Measurements from ENCODE around the gene RAB40B. TPM values are rescaled to one million over a fixed set of nuclear protein-coding genes. Genes with fewer than 3 reads are reported as not detected.

RAB40B gene
- polyA plus RNA-seq, 1 donor (not counting 4 experiments of a cell fraction or from before 2014, with no cell fraction given), result 10.6 TPM

DNA sequence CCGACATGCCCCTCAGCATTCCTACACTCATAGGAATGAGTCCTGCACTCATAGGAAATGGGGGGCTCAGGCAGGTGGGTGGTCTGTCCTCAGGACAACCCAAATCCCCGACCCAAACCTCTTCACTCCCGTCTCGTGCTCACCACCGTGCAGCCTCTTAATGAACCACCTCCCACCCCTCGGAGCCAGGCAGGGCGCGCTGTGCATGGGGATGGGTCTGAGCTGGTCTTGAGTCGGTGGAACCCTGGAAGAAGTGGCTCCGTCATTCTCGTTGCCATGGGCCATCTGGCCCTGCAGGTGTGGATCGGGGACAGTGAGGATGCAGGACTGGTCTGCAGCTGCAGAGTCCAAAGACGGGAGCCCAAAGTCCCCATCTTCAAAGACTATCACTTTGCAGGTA, 6.4 kb upstream of the RAB40B start:
- no peaks in the 10 kb centered on the region for H4K20me1 ChIP-seq (ENCODE audit: control insufficient read depth, extremely low read depth, insufficient read depth, low read length)
- dilution Hi-C loops (cut with MboI; ENCODE audit: extremely low pct_ligation_motif_present, low sequenced_read_pairs), result no loop called here
- no peak for TF ChIP-seq EZH2 (IDR thresholded peaks at IDR 0.05; ENCODE audit: low read length)
- TF ChIP-seq, protein P1, sequence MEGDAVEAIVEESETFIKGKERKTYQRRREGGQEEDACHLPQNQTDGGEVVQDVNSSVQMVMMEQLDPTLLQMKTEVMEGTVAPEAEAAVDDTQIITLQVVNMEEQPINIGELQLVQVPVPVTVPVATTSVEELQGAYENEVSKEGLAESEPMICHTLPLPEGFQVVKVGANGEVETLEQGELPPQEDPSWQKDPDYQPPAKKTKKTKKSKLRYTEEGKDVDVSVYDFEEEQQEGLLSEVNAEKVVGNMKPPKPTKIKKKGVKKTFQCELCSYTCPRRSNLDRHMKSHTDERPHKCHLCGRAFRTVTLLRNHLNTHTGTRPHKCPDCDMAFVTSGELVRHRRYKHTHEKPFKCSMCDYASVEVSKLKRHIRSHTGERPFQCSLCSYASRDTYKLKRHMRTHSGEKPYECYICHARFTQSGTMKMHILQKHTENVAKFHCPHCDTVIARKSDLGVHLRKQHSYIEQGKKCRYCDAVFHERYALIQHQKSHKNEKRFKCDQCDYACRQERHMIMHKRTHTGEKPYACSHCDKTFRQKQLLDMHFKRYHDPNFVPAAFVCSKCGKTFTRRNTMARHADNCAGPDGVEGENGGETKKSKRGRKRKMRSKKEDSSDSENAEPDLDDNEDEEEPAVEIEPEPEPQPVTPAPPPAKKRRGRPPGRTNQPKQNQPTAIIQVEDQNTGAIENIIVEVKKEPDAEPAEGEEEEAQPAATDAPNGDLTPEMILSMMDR (optimal IDR thresholded peaks at IDR 0.05 in 1 of 3, IDR thresholded peaks at IDR 0.05 in 1 of 3, conservative IDR thresholded peaks at IDR 0.05 in 1 of 3; ENCODE audit: extremely low read depth in 1 of 3, insufficient read depth in 2 of 3, low read length in 3 of 3), result no peak
- H3K9me3 ChIP-seq (ENCODE audit: control insufficient read depth, low read depth, low read length), result no peaks in the 10 kb centered on the region
- no peak overlapping the region for H3K27ac ChIP-seq (ENCODE audit: control insufficient read depth, insufficient read depth, low read length)
- H3K4me2 ChIP-seq (ENCODE audit: control insufficient read depth, extremely low read depth, insufficient read depth, low read depth, low read length), result no peak overlapping the region
- DNase-seq (ENCODE audit: low read depth, low spot score), result no peak
- no peaks in the 10 kb centered on the region for H3K9me1 ChIP-seq (ENCODE audit: control insufficient read depth, extremely low read depth, insufficient read depth, low read length)
- H3K4me3 ChIP-seq (ENCODE audit: control insufficient read depth in 2 of 3, extremely low read depth in 1 of 3, insufficient read depth in 2 of 3, low read depth in 1 of 3, low read length in 3 of 3), result no peak overlapping the region
- no peak overlapping the region for H2AFZ ChIP-seq (ENCODE audit: control insufficient read depth, low read length)
- no peak for FAIRE-seq
- peaks cover 11% of the 10 kb centered on the region for H3K4me1 ChIP-seq (ENCODE audit: control insufficient read depth, extremely low read depth, insufficient read depth, low read length)
- no peaks in the 10 kb centered on the region for H3K79me2 ChIP-seq (ENCODE audit: control insufficient read depth, insufficient read depth, low read length)
- no peak overlapping the region for H3K9ac ChIP-seq (ENCODE audit: control insufficient read depth, extremely low read depth, insufficient read depth, low read length)
- H3K27me3 ChIP-seq (ENCODE audit: control insufficient read depth, extremely low read depth, insufficient read depth, low read length), result no peaks in the 10 kb centered on the region
- H3K36me3 ChIP-seq (ENCODE audit: control insufficient read depth in 2 of 2, extremely low read depth in 1 of 2, insufficient read depth in 2 of 2, low read length in 2 of 2), result no peaks in the 10 kb centered on the region

DNA sequence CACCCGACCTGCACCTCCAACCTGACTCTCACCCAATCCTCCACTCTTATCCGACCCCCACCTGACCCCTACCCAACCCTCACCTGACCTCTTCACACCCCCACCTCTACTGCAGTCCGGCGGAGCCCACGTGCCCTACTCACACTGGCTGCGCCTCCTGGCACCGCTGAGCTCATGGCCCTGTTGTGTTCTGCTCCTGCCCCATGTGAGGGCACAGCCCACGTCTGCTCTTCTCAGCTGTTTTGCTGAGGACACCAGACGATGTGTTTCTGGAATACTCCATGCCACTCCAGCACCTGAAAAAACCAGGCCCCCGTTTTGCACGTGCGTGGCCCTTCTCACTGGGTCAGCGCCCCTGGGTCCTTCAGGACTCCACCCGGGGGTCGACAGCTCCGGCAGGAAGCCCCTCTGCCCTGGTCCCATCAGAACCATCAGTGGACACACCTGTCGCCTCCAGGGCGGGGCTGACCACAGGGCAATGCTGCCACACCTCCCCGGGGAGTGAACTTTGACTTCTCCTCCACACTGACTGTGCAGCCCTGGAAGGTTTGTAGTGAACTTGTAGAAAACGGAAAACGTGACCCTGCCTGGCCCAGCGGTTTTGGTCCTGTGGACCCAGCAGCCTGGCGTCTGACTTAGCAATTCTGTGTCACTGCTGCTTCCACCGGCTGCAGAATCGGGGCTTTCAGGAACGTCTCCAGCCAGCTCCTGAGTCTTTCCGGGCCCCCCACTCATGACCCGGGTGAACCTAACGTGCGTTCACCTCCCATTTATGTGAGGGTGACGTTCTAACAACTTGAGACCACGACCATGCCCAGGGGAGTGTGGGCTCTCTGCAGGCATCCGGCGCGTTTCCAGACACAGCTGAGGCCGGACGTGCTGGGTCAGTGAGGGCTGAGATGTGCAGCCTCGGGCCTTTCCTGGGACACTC, 5.7 kb upstream of the RAB40B start:
- H3K4me3 ChIP-seq (ENCODE audit: control insufficient read depth in 2 of 3, extremely low read depth in 1 of 3, insufficient read depth in 2 of 3, low read depth in 1 of 3, low read length in 3 of 3), result no peak overlapping the region
- H3K9ac ChIP-seq (ENCODE audit: control insufficient read depth, extremely low read depth, insufficient read depth, low read length), result no peak overlapping the region
- no peaks in the 10 kb centered on the region for H3K9me3 ChIP-seq (ENCODE audit: control insufficient read depth, low read depth, low read length)
- H4K20me1 ChIP-seq (ENCODE audit: control insufficient read depth, extremely low read depth, insufficient read depth, low read length), result no peaks in the 10 kb centered on the region
- no peak overlapping the region for H2AFZ ChIP-seq (ENCODE audit: control insufficient read depth, low read length)
- no peaks in the 10 kb centered on the region for H3K36me3 ChIP-seq (ENCODE audit: control insufficient read depth in 2 of 2, extremely low read depth in 1 of 2, insufficient read depth in 2 of 2, low read length in 2 of 2)
- dilution Hi-C loops (cut with MboI; ENCODE audit: extremely low pct_ligation_motif_present, low sequenced_read_pairs), result no loop called here
- no peaks in the 10 kb centered on the region for H3K27me3 ChIP-seq (ENCODE audit: control insufficient read depth, extremely low read depth, insufficient read depth, low read length)
- no peak overlapping the region for H3K4me2 ChIP-seq (ENCODE audit: control insufficient read depth, extremely low read depth, insufficient read depth, low read depth, low read length)
- FAIRE-seq (no peak), DNase-seq (ENCODE audit: low read depth, low spot score) (no peak)
- no peaks in the 10 kb centered on the region for H3K9me1 ChIP-seq (ENCODE audit: control insufficient read depth, extremely low read depth, insufficient read depth, low read length)
- H3K27ac ChIP-seq (ENCODE audit: control insufficient read depth, insufficient read depth, low read length), result no peak overlapping the region
- H3K4me1 ChIP-seq (ENCODE audit: control insufficient read depth, extremely low read depth, insufficient read depth, low read length), result peaks cover 11% of the 10 kb centered on the region
- no peak for TF ChIP-seq EZH2 (IDR thresholded peaks at IDR 0.05; ENCODE audit: low read length)
- TF ChIP-seq, protein P1 (optimal IDR thresholded peaks at IDR 0.05 in 1 of 3, IDR thresholded peaks at IDR 0.05 in 1 of 3, conservative IDR thresholded peaks at IDR 0.05 in 1 of 3; ENCODE audit: extremely low read depth in 1 of 3, insufficient read depth in 2 of 3, low read length in 3 of 3), result no peak
- no peaks in the 10 kb centered on the region for H3K79me2 ChIP-seq (ENCODE audit: control insufficient read depth, insufficient read depth, low read length)
